ENCODE data around the gene BAZ1A.
"Not testable (repeated sequence)": the region's sequence is repeated elsewhere in the genome, so short reads cannot be mapped to it uniquely, and the experiment has no call there.

BAZ1A gene

GRCh38 chr14:34851395-34851794 lies 23.8 kb downstream of the BAZ1A start:
- DNase-seq = no peak

- no peak for DNase-seq
Observed at GRCh38 chr14:34845869-34846268, 29.3 kb downstream of the BAZ1A start.

GRCh38 chr14:34843011-34843554 lies 32.1 kb downstream of the BAZ1A start:
- DNase-seq = no peak

GRCh38 chr14:34837801-34838322 lies 37.3 kb downstream of the BAZ1A start:
- no peak for DNase-seq

DNA sequence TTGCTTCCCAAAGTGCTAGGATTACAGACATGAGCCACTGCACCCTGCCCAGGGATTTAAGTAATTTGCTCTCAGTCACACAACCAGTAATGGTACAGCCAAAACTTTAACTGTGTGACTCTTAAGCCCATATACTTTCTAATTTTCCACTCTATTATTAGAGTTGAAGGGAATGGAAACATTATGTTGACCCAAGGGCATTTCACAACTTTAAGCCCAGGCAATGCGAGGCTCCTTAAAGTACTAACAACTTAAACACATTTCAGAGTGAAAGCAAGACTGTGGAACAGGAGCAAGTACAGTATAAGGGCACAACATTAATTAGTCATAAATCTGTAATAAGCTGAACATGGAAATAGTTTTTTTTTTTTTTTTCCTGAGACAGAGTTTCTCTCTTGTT lies 39.8 kb downstream of the BAZ1A start:
- DNase-seq = no peak

DNA sequence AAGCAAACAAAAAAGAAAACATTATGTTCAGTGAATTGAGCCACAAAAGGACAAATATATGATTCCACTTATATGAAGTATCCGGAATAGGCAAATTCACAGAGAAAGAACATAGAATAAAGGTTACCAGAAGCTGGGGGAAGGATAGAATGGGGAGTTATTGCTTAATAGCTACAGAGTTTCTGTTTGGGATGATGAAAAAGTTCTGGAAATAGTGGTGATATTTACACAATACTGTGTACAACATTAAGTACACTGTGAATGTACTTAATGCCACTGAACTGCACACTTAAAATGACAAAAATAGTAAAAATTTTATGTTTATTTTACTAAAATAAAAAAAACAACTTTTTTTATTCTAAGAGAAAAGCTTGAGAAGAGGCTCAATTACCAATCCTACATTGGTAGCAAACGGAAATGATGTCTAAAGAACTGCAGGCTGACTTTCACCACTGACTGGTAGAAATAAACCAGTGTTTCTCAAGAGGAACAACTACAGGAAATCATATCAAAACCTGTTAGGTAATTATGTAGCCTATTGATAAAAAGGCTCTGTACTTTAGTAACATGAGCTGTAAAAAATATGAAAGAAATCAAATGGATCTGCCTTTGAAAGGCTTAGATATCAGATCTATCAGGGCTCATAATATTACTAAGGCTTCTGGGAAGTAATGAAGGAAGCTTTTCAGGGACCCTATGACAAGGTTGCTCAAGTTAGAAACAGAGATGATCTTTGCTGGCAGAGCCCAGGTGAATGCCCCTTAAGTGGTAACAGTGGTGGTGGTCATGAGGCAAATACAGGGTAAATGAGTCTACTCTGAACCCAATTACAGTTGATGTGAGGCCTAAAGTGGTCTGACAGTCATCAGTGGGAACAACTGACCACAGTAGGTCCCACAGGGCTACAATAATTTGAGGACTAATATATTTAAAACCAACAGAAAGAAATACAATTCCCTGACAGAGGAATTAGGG lies 41.3 kb downstream of the BAZ1A start:
- no peak for DNase-seq

DNA sequence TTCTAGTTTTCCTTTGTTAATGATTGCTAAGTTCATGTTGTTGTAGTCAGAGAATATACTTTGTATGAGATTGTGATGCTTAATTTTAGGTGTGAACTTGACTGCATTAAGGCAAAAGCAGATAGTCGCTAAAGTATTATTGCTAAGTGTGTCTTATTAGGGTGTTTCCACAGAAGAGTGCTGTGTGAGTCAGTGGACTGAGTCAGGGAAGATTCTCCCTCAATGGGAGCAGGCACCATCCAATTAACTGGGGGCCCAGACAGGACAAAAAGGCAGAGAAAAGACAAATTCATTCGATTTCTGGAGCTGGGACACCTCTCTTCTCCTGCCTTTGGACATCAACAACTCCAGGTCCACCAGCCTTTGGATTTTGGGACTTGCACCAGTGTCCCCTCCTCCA lies 48.5 kb downstream of the BAZ1A start:
- DNase-seq = no peak

DNA sequence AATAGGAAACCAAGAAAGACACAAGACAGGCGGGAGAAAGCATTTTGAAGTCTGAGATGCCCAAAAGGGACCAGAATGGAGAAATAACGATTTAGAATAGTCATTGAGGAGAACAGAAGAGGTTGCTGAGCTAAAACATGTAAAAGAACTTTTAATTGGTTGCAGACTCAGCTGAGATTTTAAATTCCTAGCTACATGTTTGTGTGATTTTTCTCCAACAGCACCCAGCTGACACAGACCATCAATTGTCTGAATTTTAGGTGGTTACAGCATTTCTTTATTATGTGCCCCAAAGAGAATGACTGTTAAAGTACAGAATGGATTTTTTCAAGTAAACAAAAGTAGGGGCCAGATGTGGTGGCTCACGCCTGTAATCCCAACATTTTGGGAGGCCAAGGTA lies 50.3 kb downstream of the BAZ1A start:
- no peak for DNase-seq

GRCh38 chr14:34824256-34824655 lies 50.9 kb downstream of the BAZ1A start:
- DNase-seq = no peak

DNA sequence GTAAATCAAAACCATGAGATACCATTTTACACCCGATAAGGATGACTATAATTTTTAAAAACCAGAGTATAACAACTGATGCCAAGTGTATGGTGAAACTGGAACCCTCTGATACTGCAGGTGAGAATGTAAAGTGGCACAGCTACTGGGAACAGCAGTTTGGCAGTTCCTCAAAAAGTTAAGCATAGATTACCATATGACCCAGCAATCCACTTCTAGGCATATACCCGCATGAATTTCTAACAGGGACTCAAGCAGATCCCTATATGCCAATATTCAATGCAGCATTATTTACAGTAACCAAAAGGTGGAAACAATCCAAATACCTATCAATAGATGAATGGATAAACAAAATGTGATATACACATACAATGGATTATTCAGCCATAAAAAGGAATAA lies 57.4 kb downstream of the BAZ1A start:
- no peak for DNase-seq

DNA sequence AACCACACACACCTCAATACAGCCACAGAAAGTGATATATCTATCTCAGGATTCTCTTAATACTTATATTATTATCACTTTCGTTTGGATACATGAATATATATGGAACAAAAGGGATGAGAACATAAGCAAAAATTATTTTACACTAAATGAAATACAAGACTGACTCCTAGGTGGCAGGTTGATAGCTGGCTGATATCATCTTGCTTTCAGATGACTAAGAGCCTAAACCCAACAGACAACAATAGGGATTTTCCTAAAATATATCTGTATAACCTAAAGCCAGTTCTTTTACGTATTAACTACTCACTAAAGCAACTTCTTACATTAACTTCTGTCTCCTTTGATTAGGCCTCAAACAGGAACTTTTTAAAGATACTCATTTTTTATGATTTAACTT lies 65.1 kb downstream of the BAZ1A start:
- DNase-seq = no peak

DNA sequence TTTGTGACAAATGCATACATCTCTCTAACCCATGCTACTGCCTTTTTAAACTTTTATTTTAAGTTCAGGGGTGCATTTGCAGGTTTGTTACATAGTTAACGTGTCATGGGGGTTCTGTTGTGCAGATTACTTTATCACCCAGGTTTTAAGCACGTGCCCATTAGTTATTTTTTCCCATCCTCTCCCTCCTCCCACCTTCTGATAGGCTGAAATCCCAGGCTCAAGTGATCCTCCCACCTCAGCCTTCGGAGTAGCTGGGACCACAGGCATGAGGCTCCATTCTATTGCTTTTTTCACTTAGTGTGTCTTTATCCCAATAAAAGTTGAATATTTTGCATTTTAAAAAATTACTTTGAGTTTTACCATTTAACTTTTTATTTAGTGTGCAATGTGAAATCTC lies 68.9 kb downstream of the BAZ1A start:
- no peak for DNase-seq

DNA sequence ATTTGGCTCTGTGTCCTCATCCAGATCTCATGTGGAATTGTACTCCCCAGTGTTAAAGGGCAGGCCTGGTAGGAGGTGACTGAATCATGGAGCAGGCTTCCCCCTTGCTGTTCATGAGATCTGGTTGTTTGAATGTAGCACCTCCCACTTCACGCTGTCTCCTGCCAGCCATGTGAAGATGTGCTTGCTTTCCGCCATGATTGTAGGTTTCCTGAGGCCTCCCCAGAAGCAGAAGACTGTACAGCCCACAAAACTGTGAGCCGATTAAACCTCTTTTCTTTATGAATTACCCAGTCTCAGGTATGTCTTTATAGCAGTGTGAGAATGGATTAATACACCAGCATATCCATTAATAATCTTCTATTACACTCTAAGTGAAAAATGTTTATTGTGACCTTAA lies 70.2 kb downstream of the BAZ1A start:
- no peak for DNase-seq

GRCh38 chr14:34798861-34799260 lies 76.3 kb downstream of the BAZ1A start:
- DNase-seq = not testable (repeated sequence)

GRCh38 chr14:34797747-34798583 lies 77.2 kb downstream of the BAZ1A start:
- no peak for DNase-seq

DNA sequence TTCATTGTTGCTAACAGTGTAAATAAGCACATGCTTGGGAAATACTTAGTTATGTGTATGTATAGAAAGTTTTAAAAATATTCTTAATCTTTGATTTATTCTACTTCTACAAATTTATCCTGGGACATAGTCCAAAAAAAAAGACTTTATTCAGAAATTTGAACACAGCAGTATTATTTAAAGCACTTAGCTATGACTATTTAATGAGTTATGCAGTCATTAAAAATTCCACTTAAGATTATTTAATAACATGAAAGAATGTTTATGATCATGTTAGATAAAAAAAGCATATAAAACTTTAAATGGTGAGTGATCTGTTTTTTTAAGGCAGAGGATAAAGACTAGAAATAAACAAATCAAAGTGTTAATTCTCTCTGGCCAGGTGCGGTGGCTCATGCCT lies 78.3 kb downstream of the BAZ1A start:
- no peak for DNase-seq

DNA sequence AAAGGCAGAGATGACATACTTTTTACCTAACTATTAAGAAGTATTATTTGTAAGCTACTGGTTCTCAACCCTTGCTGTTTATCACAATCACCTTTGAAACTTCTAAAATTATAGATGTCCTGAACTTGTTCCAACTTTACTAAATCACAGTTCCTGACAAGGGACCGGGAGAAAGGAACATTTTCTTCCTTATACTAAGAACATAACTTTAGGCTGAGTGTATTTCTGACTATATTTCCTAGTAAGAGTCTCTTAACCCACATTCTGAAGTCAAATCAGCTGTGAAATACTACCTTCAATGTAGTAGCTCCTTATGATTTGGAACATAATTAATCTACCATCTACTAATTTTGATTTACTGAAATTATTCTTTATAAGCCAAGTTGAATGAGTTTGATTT lies 80.2 kb downstream of the BAZ1A start:
- no peak for DNase-seq

- no peak for DNase-seq
Observed at GRCh38 chr14:34794217-34794616, 80.9 kb downstream of the BAZ1A start.

GRCh38 chr14:34792598-34792997 lies 82.6 kb downstream of the BAZ1A start:
- DNase-seq = no peak

DNA sequence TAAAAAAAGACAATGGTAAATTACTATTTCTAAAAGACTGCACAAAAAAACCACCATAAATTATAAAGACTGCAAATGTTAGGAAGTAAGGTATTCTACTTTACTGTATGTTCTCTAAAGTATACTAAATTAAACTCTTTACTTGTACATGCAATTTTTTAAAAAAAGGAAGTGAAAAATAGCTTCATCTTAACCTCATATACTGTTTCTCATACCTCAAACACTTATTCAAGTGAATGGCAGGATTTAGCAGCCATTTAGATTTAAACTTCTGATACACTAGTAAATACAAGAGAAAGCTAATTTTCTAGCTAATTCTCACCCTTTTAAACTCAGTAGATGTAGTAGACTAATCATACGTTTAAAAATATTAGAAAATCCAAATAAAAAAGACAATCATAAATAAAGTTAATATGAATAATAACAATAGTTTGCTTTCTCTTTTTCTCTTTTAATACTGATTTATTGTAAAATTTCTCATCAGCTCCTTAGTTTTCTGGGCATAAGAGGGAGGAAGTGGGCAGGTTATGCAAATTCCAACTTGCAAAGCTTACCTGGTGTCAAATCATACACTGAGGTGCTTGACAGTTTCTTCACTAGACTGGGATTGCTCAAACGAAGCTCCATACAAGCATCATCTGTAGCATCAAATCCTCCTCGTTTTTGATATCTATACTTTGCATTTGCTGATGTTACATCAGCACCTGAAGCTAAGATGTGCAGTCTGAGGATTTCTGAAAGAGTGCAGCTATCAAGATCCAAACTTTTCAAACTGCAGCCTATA lies 89.7 kb downstream of the BAZ1A start:
- DNase-seq = no peak

DNA sequence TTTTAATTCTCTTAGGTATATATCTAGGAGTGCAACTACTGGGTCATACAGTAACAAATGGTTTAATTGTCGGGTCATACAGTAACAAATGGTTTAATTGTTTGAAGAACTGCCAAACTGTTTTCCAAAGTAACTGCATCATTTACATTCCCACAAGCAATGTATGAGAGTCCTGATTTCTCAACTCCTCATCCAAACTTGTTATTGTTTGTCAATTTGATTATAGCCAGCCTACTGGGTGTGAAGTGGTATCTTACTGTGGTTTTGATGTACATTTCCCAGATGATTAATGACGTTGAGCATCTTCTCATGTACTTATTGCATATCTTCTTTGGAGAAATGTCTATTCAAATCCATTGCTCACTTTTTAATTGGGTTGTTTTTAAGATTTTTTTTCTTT lies 93.1 kb downstream of the BAZ1A start:
- DNase-seq = no peak

DNA sequence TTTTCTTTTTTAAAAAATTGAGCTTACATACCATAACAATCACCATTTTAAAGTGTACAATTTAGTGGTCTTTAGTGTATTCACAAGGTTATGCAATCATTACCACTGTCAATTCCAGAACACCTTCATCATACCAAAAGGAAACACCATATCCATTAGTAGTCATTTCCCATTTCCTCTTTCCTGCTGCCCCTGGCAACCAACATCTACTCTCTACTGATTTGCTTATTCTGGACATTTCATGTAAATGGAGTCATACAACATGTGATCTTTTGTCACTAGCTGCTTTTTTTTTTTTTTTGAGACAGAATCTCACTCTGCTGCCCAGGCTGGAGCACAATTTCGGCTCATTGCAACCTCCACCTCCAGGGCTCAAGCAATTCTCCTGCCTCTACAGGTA lies 93.9 kb downstream of the BAZ1A start:
- no peak for DNase-seq

GRCh38 chr14:34780646-34781045 lies 94.5 kb downstream of the BAZ1A start:
- DNase-seq = no peak

All from NCI-H187 (cell line).